ENCODE measurements around the gene ILF2. TPM values are rescaled to one million over a fixed set of nuclear protein-coding genes. Genes with fewer than 3 reads are reported as not detected.

ILF2 gene
- total RNA-seq, 2 experiments from 2014 or later: 211 to 215 TPM

GRCh38 chr1:153633161-153633753 lies 37.5 kb downstream of the ILF2 start:
- peak overlapping the region; percentile 100 for H3K27ac Mint-ChIP-seq
- peak overlapping the region; percentile 99 for H3K4me3 Mint-ChIP-seq
- no peaks in the 10 kb centered on the region for H3K27me3 Mint-ChIP-seq (ENCODE audit: low read depth)
- peaks cover 41% of the 10 kb centered on the region for H3K36me3 Mint-ChIP-seq (ENCODE audit: low read depth)
- ChIA-PET POLR2A (interaction anchor here (0.6 to 3.8 kb wide), 30 partner anchors 10 to 357 kb away, joined by 3 to 33 read pairs (median 6); partner anchors contain the start of genes ILF2, INTS3, RPS27 and S100A14), CTCF (interaction anchor here (1.1 to 2.2 kb wide), 9 partner anchors 10 to 353 kb away, joined by 3 to 20 read pairs (median 9); partner anchors contain the start of genes DENND4B, ILF2 and RAB13)
- no peaks in the 10 kb centered on the region for H3K9me3 Mint-ChIP-seq (ENCODE audit: insufficient read depth)
- no peak for ATAC-seq
- peaks cover 39% of the 10 kb centered on the region for H3K4me1 Mint-ChIP-seq (ENCODE audit: low read depth)
- DNase-seq: no peak

- Mint-ChIP-seq H3K4me1 (ENCODE audit: low read depth) (peaks cover 37% of the 10 kb centered on the region), H3K27me3 (ENCODE audit: low read depth) (no peaks in the 10 kb centered on the region), H3K4me3 (no peak overlapping the region), H3K9me3 (ENCODE audit: insufficient read depth) (no peaks in the 10 kb centered on the region), H3K27ac (no peak overlapping the region), H3K36me3 (ENCODE audit: low read depth) (peaks cover 24% of the 10 kb centered on the region)
- CTCF ChIA-PET: interaction anchor here (1.2 to 6.9 kb wide), 5 partner anchors 13 to 122 kb away, joined by 4 to 51 read pairs (median 5); no protein-coding TSS in a partner anchor
- POLR2A ChIA-PET: interaction anchor here (1.2 to 1.4 kb wide), 2 partner anchors 18 to 359 kb away, joined by 3 read pairs; partner anchors contain the start of gene RPS27
- ATAC-seq: no peak
- DNase-seq: no peak
Observed at GRCh38 chr1:153631047-153632022, 39.5 kb downstream of the ILF2 start.

GRCh38 chr1:153630384-153630783 lies 40.4 kb downstream of the ILF2 start:
- ChIA-PET CTCF (interaction anchor here (0.6 to 6.9 kb wide), 7 partner anchors 12 to 121 kb away, joined by 3 to 51 read pairs (median 5); no protein-coding TSS in a partner anchor), POLR2A (interaction anchor here (0.6 to 1.4 kb wide), 3 partner anchors 9 to 360 kb away, joined by 3 to 4 read pairs (median 3); partner anchors contain the start of gene RPS27)
- Mint-ChIP-seq H3K27ac (no peak overlapping the region), H3K27me3 (ENCODE audit: low read depth) (no peaks in the 10 kb centered on the region), H3K4me1 (ENCODE audit: low read depth) (peaks cover 32% of the 10 kb centered on the region), H3K36me3 (ENCODE audit: low read depth) (peaks cover 18% of the 10 kb centered on the region), H3K9me3 (ENCODE audit: insufficient read depth) (no peaks in the 10 kb centered on the region), H3K4me3 (no peak overlapping the region)
- no peak for ATAC-seq
- DNase-seq: no peak

- H3K27ac Mint-ChIP-seq: no peak overlapping the region
- ATAC-seq (no peak), DNase-seq (no peak)
- no peaks in the 10 kb centered on the region for H3K27me3 Mint-ChIP-seq (ENCODE audit: low read depth)
- POLR2A ChIA-PET: interaction anchor here (0.6 to 1.4 kb wide), 3 partner anchors 10 to 360 kb away, joined by 3 to 4 read pairs (median 3); partner anchors contain the start of gene RPS27
- H3K36me3 Mint-ChIP-seq (ENCODE audit: low read depth): peaks cover 17% of the 10 kb centered on the region
- H3K4me3 Mint-ChIP-seq: no peak overlapping the region
- peaks cover 31% of the 10 kb centered on the region for H3K4me1 Mint-ChIP-seq (ENCODE audit: low read depth)
- CTCF ChIA-PET: interaction anchor here (0.6 to 6.9 kb wide), 6 partner anchors 12 to 120 kb away, joined by 3 to 51 read pairs (median 4); no protein-coding TSS in a partner anchor
- H3K9me3 Mint-ChIP-seq (ENCODE audit: insufficient read depth): no peaks in the 10 kb centered on the region
Observed at GRCh38 chr1:153629971-153630370, 40.8 kb downstream of the ILF2 start.

GRCh38 chr1:153629343-153629665 lies 41.5 kb downstream of the ILF2 start:
- no peak for ATAC-seq
- no peaks in the 10 kb centered on the region for H3K27me3 Mint-ChIP-seq (ENCODE audit: low read depth)
- H3K9me3 Mint-ChIP-seq (ENCODE audit: insufficient read depth): no peaks in the 10 kb centered on the region
- CTCF ChIA-PET: interaction anchor here (1.6 to 6.9 kb wide), 4 partner anchors 11 to 118 kb away, joined by 4 to 51 read pairs (median 24); no protein-coding TSS in a partner anchor
- H3K27ac Mint-ChIP-seq: no peak overlapping the region
- DNase-seq: no peak
- H3K4me1 Mint-ChIP-seq (ENCODE audit: low read depth): peaks cover 30% of the 10 kb centered on the region
- POLR2A ChIA-PET: no interaction called here
- H3K36me3 Mint-ChIP-seq (ENCODE audit: low read depth): peaks cover 13% of the 10 kb centered on the region
- no peak overlapping the region for H3K4me3 Mint-ChIP-seq

GRCh38 chr1:153628638-153629342 lies 42.0 kb downstream of the ILF2 start:
- Mint-ChIP-seq H3K27me3 (ENCODE audit: low read depth) (no peaks in the 10 kb centered on the region), H3K4me1 (ENCODE audit: low read depth) (peaks cover 30% of the 10 kb centered on the region), H3K4me3 (no peak overlapping the region), H3K27ac (peak overlapping the region; percentile 9), H3K9me3 (ENCODE audit: insufficient read depth) (no peaks in the 10 kb centered on the region), H3K36me3 (ENCODE audit: low read depth) (peaks cover 9% of the 10 kb centered on the region)
- ATAC-seq (no peak), DNase-seq (no peak)
- ChIA-PET CTCF (interaction anchor here (1.9 to 6.9 kb wide), 5 partner anchors 10 to 118 kb away, joined by 5 to 51 read pairs (median 16); no protein-coding TSS in a partner anchor), POLR2A (interaction anchor here (0.9 kb wide), 2 partner anchors 13 to 30 kb away, joined by 3 to 4 read pairs; partner anchors contain the start of gene S100A14)

- POLR2A ChIA-PET: interaction anchor here (0.9 to 1.1 kb wide), 3 partner anchors 12 to 32 kb away, joined by 3 to 4 read pairs (median 3); partner anchors contain the start of gene S100A14
- Mint-ChIP-seq H3K27ac (peak within 1 kb of the TSS; percentile 9), H3K27me3 (ENCODE audit: low read depth) (no peaks in the 10 kb centered on the region), H3K4me3 (no peak within 1 kb of the TSS), H3K36me3 (ENCODE audit: low read depth) (peaks cover 4% of the 10 kb centered on the region), H3K4me1 (ENCODE audit: low read depth) (peaks cover 22% of the 10 kb centered on the region), H3K9me3 (ENCODE audit: insufficient read depth) (no peaks in the 10 kb centered on the region)
- CTCF ChIA-PET: interaction anchor here (0.9 to 6.9 kb wide), 12 partner anchors 10 to 358 kb away, joined by 3 to 51 read pairs (median 5); partner anchors contain the start of genes RAB13, S100A14, S100A16 and S100A4
- no peak for DNase-seq
- ATAC-seq: no peak
Observed at GRCh38 chr1:153627715-153628626, 42.8 kb downstream of the ILF2 start, which contains the start of gene S100A1. TSS of gene S100A1 (plus strand) at chr1:153628434. CDS start at chr1:153630522, 2,088 bp downstream.

- Mint-ChIP-seq H3K4me3 (no peak within 1 kb of the TSS), H3K27ac (no peak within 1 kb of the TSS), H3K36me3 (ENCODE audit: low read depth) (no peaks in the 10 kb centered on the region), H3K27me3 (ENCODE audit: low read depth) (no peaks in the 10 kb centered on the region), H3K9me3 (ENCODE audit: insufficient read depth) (no peaks in the 10 kb centered on the region), H3K4me1 (ENCODE audit: low read depth) (peaks cover 18% of the 10 kb centered on the region)
- no peak for DNase-seq
- CTCF ChIA-PET: interaction anchor here (0.9 to 6.9 kb wide), 12 partner anchors 9 to 359 kb away, joined by 3 to 51 read pairs (median 5); partner anchors contain the start of genes RAB13, S100A14, S100A16 and S100A4
- POLR2A ChIA-PET: interaction anchor here (0.6 to 1.1 kb wide), 2 partner anchors 24 to 31 kb away, joined by 3 read pairs; no protein-coding TSS in a partner anchor
- no peak for ATAC-seq
Observed at GRCh38 chr1:153626904-153627714, 43.7 kb downstream of the ILF2 start, which contains the start of gene S100A13. TSS of gene S100A13 (minus strand) at chr1:153627505. CDS start at chr1:153626472, 1,033 bp downstream.

- no peaks in the 10 kb centered on the region for H3K27me3 Mint-ChIP-seq (ENCODE audit: low read depth)
- H3K4me1 Mint-ChIP-seq (ENCODE audit: low read depth): peaks cover 13% of the 10 kb centered on the region
- DNase-seq (no peak), ATAC-seq (no peak)
- ChIA-PET CTCF (interaction anchor here (1.1 to 6.9 kb wide), 7 partner anchors 8 to 116 kb away, joined by 4 to 51 read pairs (median 10); partner anchors contain the start of genes S100A14 and S100A16), POLR2A (no interaction called here)
- no peaks in the 10 kb centered on the region for H3K36me3 Mint-ChIP-seq (ENCODE audit: low read depth)
- H3K4me3 Mint-ChIP-seq: no peak overlapping the region
- no peaks in the 10 kb centered on the region for H3K9me3 Mint-ChIP-seq (ENCODE audit: insufficient read depth)
- no peak overlapping the region for H3K27ac Mint-ChIP-seq
Observed at GRCh38 chr1:153626477-153626903, 44.3 kb downstream of the ILF2 start.
